Measurements from ENCODE around the gene NRG3. TPM values are rescaled to one million over a fixed set of nuclear protein-coding genes. Genes with fewer than 3 reads are reported as not detected.

NRG3 gene
- total and polyA plus RNA-seq, 9 donors: 0.04 to 4.5 (median 0.15) TPM; not detected in 2

GRCh38 chr10:82890573-82890972, 1015.6 kb downstream of the NRG3 start:
- H3K36me3 ChIP-seq: no peaks in the 10 kb centered on the region
- H3K9me3 ChIP-seq: no peaks in the 10 kb centered on the region
- no peaks in the 10 kb centered on the region for H3K4me1 ChIP-seq (ENCODE audit: insufficient read depth)
- H3K27ac ChIP-seq: no peak overlapping the region
- intact Hi-C loops (cut with DNase I): no loop called here
- 87 to 94% (median 91%) methylated on average over 5 of the region's 5 CpGs for WGBS, 3 donors
- no peaks in the 10 kb centered on the region for H3K27me3 ChIP-seq
- no peak overlapping the region for H3K4me3 ChIP-seq
- TF ChIP-seq EP300 (IDR thresholded peaks at IDR 0.05) (no peak), POLR2A (IDR thresholded peaks at IDR 0.05) (no peak), CTCF (IDR thresholded peaks at IDR 0.05) (no peak)
- no peak for DNase-seq

GRCh38 chr10:82908096-82908495, 1033.1 kb downstream of the NRG3 start:
- Histone ChIP-seq H3K4me3 (no peak overlapping the region), H3K27ac (no peak overlapping the region), H3K27me3 (no peaks in the 10 kb centered on the region), H3K9me3 (no peaks in the 10 kb centered on the region), H3K4me1 (ENCODE audit: insufficient read depth) (no peaks in the 10 kb centered on the region), H3K36me3 (no peaks in the 10 kb centered on the region)
- TF ChIP-seq POLR2A (IDR thresholded peaks at IDR 0.05): no peak
- no peak for TF ChIP-seq CTCF (IDR thresholded peaks at IDR 0.05)
- no peak for TF ChIP-seq EP300 (IDR thresholded peaks at IDR 0.05)
- no peak for DNase-seq
- WGBS, 3 donors: 32 to 46% (median 43%) methylated on average over 1 of the region's 1 CpG
- intact Hi-C loops (cut with DNase I): no loop called here

GRCh38 chr10:82908751-82909150, 1033.8 kb downstream of the NRG3 start:
- intact Hi-C loops (cut with DNase I): no loop called here
- Histone ChIP-seq H3K27me3 (no peaks in the 10 kb centered on the region), H3K9me3 (no peaks in the 10 kb centered on the region), H3K4me1 (ENCODE audit: insufficient read depth) (no peaks in the 10 kb centered on the region), H3K27ac (no peak overlapping the region), H3K36me3 (no peaks in the 10 kb centered on the region), H3K4me3 (no peak overlapping the region)
- 81 to 86% (median 86%) methylated on average over 6 of the region's 6 CpGs for WGBS, 3 donors
- DNase-seq: no peak
- no peak for TF ChIP-seq CTCF (IDR thresholded peaks at IDR 0.05)
- no peak for TF ChIP-seq POLR2A (IDR thresholded peaks at IDR 0.05)
- TF ChIP-seq EP300 (IDR thresholded peaks at IDR 0.05): no peak

- TF ChIP-seq CTCF (IDR thresholded peaks at IDR 0.05) (no peak), POLR2A (IDR thresholded peaks at IDR 0.05) (no peak), EP300 (IDR thresholded peaks at IDR 0.05) (no peak)
- H3K4me1 ChIP-seq (ENCODE audit: insufficient read depth): no peaks in the 10 kb centered on the region
- H3K4me3 ChIP-seq: no peak overlapping the region
- no peaks in the 10 kb centered on the region for H3K9me3 ChIP-seq
- WGBS, 3 donors: 79 to 82% (median 81%) methylated on average over 3 of the region's 3 CpGs
- H3K27me3 ChIP-seq: no peaks in the 10 kb centered on the region
- no peak overlapping the region for H3K27ac ChIP-seq
- DNase-seq: no peak
- intact Hi-C loops (cut with DNase I): no loop called here
- no peaks in the 10 kb centered on the region for H3K36me3 ChIP-seq
Observed at GRCh38 chr10:82910301-82910700, 1035.3 kb downstream of the NRG3 start.

All from ovary (tissue), 9 donors.